AG04449 (cell line): Measurements from ENCODE around the gene KRT40.

ENCODE experiments used
- CTCF ChIA-PET: fragments of 350-600 bp; formaldehyde crosslinking; extraction: SDS; loops from one replicate; lab custom pipeline; 2021; ENCODE audit warnings: antibody characterized with exemption; lab: Yijun Ruan, JAX
- POLR2A ChIA-PET: fragments of 400-600, 350-600 bp; formaldehyde crosslinking; extraction: SDS; loops from one replicate; lab custom pipeline; 2020; ENCODE audit warnings: antibody characterized with exemption, inconsistent platforms; lab: Yijun Ruan, JAX
- DNase-seq: peaks from one replicate; pipeline ENCODE4 v3.0.0-alpha.2; 2010; ENCODE audit warnings: low read depth, low spot score
- H3K4me3 ChIP-seq: 2 replicates; pipeline ENCODE4 v1.5.1; 2011; ENCODE audit warnings: low read depth, mild to moderate bottlenecking, control low read depth, low read length
- CTCF ChIP-seq: IDR thresholded peaks from one replicate; pipeline ENCODE4 v1.5.1; 2011; ENCODE audit warnings: mild to moderate bottlenecking, moderate library complexity, low read length, control low read depth, inconsistent platforms; ENCODE audit not compliant: insufficient read depth; ENCODE audit errors: missing control alignments

The KRT40 gene

DNA sequence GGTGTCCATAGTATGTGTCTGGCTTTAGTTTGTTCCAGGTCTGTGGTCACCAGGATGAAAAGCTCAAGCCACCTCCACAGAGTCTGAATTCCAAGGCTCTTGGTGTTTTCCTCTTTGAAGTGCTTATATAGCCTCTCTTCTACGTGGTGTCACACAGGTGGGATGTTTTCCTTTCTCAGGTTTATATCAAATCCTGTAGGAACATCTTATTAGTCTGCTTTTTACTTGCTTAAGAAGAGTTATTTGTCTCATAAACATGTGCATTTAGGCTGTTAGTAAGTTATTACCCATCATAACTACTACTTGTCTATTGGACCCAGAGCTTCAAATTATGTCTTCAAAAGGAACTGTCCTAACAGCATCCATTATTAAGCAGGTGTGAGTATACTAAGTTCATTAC lies 17.3 kb downstream of the KRT40 start, which contains the start of gene KRT39:
KRT39 (minus strand) TSS at position 101 of the 400 bp plus-strand sequence; CDS start at position 9, 92 bp downstream.
- ChIA-PET CTCF (interaction anchor here (1.0 to 2.3 kb wide), 3 partner anchors 10 to 16 kb away, joined by 3 to 7 read pairs (median 6); no protein-coding TSS in a partner anchor), POLR2A (no interaction called here)
- DNase-seq = no peak
- no peak within 1 kb of the TSS for H3K4me3 ChIP-seq
- no peak for TF ChIP-seq CTCF

DNA sequence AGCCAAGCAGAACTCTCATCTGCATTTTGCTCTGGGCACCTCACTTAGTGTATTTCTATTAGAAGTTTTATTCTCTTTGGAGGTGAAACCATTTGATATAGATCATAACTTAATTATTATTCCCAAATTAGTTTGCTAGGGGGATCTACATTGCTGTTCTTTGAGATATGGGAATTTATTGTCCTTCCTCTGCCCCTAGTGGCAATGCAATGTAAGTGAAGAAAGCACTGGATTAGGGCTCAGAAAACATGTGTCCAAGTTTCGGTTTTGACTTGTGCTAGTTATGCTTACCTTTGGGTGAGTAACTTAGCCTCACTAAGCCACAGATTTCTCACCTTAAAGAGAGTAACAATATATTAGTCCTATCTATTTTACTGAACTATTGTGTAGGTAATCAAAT lies 20.3 kb downstream of the KRT40 start:
- ChIA-PET POLR2A (no interaction called here), CTCF (interaction anchor here (0.8 to 1.6 kb wide), 6 partner anchors 13 to 685 kb away, joined by 3 read pairs; no protein-coding TSS in a partner anchor)
- DNase-seq = no peak
- no peak overlapping the region for H3K4me3 ChIP-seq
- peak; percentile 33 for TF ChIP-seq CTCF

- POLR2A ChIA-PET = no interaction called here
Observed at GRCh38 chr17:40962059-40962561, 22.0 kb downstream of the KRT40 start.

DNA sequence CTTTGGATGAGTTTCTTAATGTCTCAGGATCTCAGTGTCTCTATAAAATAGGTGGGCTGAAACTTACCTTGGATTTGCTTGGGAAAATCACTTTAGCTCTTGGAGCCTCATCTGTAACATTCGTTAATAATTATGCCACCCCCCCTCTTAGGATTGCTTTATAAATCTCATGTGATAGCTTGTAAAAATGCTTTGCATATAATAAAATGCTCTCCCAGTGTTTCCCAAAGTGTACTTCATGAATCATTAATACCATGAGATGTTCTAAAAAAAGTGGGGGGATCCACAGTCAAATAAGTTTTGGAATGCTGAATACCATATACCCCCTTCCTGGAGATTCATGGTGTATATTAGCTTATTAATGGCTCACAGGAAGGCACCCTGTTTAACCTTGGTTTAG lies 22.5 kb downstream of the KRT40 start:
- H3K4me3 ChIP-seq = no peak overlapping the region
- ChIA-PET POLR2A (no interaction called here), CTCF (interaction anchor here (0.9 to 1.2 kb wide), 4 partner anchors 9 to 19 kb away, joined by 3 to 5 read pairs (median 3); no protein-coding TSS in a partner anchor)
- TF ChIP-seq CTCF = no peak
- DNase-seq = no peak

More at GRCh38 chr17:40962059-40962561, 22.0 kb downstream of the KRT40 start:
- CTCF ChIA-PET = interaction anchor here (0.9 to 1.3 kb wide), 5 partner anchors 9 to 33 kb away, joined by 3 to 5 read pairs (median 3); no protein-coding TSS in a partner anchor
- no peak for TF ChIP-seq CTCF
- no peak for DNase-seq
- H3K4me3 ChIP-seq = no peak overlapping the region

- CTCF ChIA-PET = interaction anchor here (2.0 kb wide), 1 partner anchor 589 kb away, joined by 5 read pairs; no protein-coding TSS in a partner anchor
- POLR2A ChIA-PET = no interaction called here
Observed at GRCh38 chr17:40960144-40960543, 24.0 kb downstream of the KRT40 start.

More at GRCh38 chr17:40960144-40960543, 24.0 kb downstream of the KRT40 start:
- no peak for DNase-seq
- no peak for TF ChIP-seq CTCF
- H3K4me3 ChIP-seq = no peak overlapping the region
